ENCODE data around the gene PSMA1. TPM values are rescaled to one million over a fixed set of nuclear protein-coding genes. Genes with fewer than 3 reads are reported as not detected.

PSMA1 gene
- total and polyA plus RNA-seq, 3 donors from 2014 or later: 74.7 to 117 (median 95.5) TPM

GRCh38 chr11:14499560-14500180 lies 20.5 kb downstream of the PSMA1 start, which contains the start of gene COPB1:
Gene COPB1, minus strand, starts transcription at chr11:14499811. Its CDS starts 883 bp downstream, at chr11:14498928.
- TF ChIP-seq, protein P1, sequence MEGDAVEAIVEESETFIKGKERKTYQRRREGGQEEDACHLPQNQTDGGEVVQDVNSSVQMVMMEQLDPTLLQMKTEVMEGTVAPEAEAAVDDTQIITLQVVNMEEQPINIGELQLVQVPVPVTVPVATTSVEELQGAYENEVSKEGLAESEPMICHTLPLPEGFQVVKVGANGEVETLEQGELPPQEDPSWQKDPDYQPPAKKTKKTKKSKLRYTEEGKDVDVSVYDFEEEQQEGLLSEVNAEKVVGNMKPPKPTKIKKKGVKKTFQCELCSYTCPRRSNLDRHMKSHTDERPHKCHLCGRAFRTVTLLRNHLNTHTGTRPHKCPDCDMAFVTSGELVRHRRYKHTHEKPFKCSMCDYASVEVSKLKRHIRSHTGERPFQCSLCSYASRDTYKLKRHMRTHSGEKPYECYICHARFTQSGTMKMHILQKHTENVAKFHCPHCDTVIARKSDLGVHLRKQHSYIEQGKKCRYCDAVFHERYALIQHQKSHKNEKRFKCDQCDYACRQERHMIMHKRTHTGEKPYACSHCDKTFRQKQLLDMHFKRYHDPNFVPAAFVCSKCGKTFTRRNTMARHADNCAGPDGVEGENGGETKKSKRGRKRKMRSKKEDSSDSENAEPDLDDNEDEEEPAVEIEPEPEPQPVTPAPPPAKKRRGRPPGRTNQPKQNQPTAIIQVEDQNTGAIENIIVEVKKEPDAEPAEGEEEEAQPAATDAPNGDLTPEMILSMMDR (IDR thresholded peaks at IDR 0.05): no peak
- peak; percentile 36 for TF ChIP-seq POLR2A (IDR thresholded peaks at IDR 0.05)
- peak; percentile 96 for DNase-seq
- Histone ChIP-seq H3K9me3 (no peaks in the 10 kb centered on the region), H3K27me3 (no peaks in the 10 kb centered on the region), H3K27ac (peak within 1 kb of the TSS; percentile 81 to 92), H3K4me3 (peak within 1 kb of the TSS; percentile 84 to 89), H3K36me3 (ENCODE audit: low read depth, missing control alignments) (no peaks in the 10 kb centered on the region), H3K4me1 (no peaks in the 10 kb centered on the region)
- intact Hi-C loops (cut with DNase I; ENCODE audit: low total_unique reads): no loop called here
- 0 to 1% methylated on average over 19 to 34 of the region's 37 CpGs for WGBS, 2 donors

GRCh38 chr11:14499178-14499559 lies 21.0 kb downstream of the PSMA1 start:
- H3K4me3 ChIP-seq: peak overlapping the region; percentile 84 to 89
- WGBS, 2 donors: 0 to 2% methylated on average over 12 to 19 of the region's 19 CpGs
- H3K27ac ChIP-seq: peak overlapping the region; percentile 81 to 92
- H3K27me3 ChIP-seq: no peaks in the 10 kb centered on the region
- TF ChIP-seq, protein P1 (IDR thresholded peaks at IDR 0.05): no peak
- no peak for TF ChIP-seq POLR2A (IDR thresholded peaks at IDR 0.05)
- no peaks in the 10 kb centered on the region for H3K9me3 ChIP-seq
- peak; percentile 54 for DNase-seq
- intact Hi-C loops (cut with DNase I; ENCODE audit: low total_unique reads): no loop called here
- H3K36me3 ChIP-seq (ENCODE audit: low read depth, missing control alignments): no peaks in the 10 kb centered on the region
- no peaks in the 10 kb centered on the region for H3K4me1 ChIP-seq

- no peak for TF ChIP-seq POLR2A (IDR thresholded peaks at IDR 0.05)
- TF ChIP-seq, protein P1 (IDR thresholded peaks at IDR 0.05): no peak
- 89 to 91% methylated on average over 3 of the region's 3 CpGs for WGBS, 2 donors
- intact Hi-C loops (cut with DNase I; ENCODE audit: low total_unique reads): no loop called here
- Histone ChIP-seq H3K27ac (no peak overlapping the region), H3K4me3 (no peak overlapping the region), H3K9me3 (no peaks in the 10 kb centered on the region), H3K36me3 (ENCODE audit: low read depth, missing control alignments) (no peaks in the 10 kb centered on the region), H3K27me3 (no peaks in the 10 kb centered on the region), H3K4me1 (no peaks in the 10 kb centered on the region)
- DNase-seq: no peak
These were observed 39.5 kb downstream of the PSMA1 start for GRCh38 chr11:14480716-14481115.

- H3K9me3 ChIP-seq: no peaks in the 10 kb centered on the region
- intact Hi-C loops (cut with DNase I; ENCODE audit: low total_unique reads): no loop called here
- H3K4me1 ChIP-seq: no peaks in the 10 kb centered on the region
- WGBS, 2 donors: 77 to 94% methylated on average over 1 of the region's 1 CpG
- no peak for DNase-seq
- no peaks in the 10 kb centered on the region for H3K27me3 ChIP-seq
- H3K36me3 ChIP-seq (ENCODE audit: low read depth, missing control alignments): no peaks in the 10 kb centered on the region
- H3K4me3 ChIP-seq: no peak overlapping the region
- TF ChIP-seq, protein P1 (IDR thresholded peaks at IDR 0.05): no peak
- TF ChIP-seq POLR2A (IDR thresholded peaks at IDR 0.05): no peak
- no peak overlapping the region for H3K27ac ChIP-seq
These were observed 49.1 kb downstream of the PSMA1 start for GRCh38 chr11:14471127-14471526.

GRCh38 chr11:14463623-14464022 lies 56.6 kb downstream of the PSMA1 start:
- Histone ChIP-seq H3K27me3 (no peaks in the 10 kb centered on the region), H3K27ac (no peak overlapping the region), H3K4me3 (no peak overlapping the region), H3K4me1 (no peaks in the 10 kb centered on the region), H3K36me3 (ENCODE audit: low read depth, missing control alignments) (no peaks in the 10 kb centered on the region), H3K9me3 (no peaks in the 10 kb centered on the region)
- intact Hi-C loops (cut with DNase I; ENCODE audit: low total_unique reads): no loop called here
- 93 to 98% methylated on average over 2 of the region's 2 CpGs for WGBS, 2 donors
- TF ChIP-seq, protein P1 (IDR thresholded peaks at IDR 0.05): no peak
- TF ChIP-seq POLR2A (IDR thresholded peaks at IDR 0.05): no peak
- no peak for DNase-seq

All from testis (tissue), 3 donors.